GM19035 (cell line): ENCODE data around the gene LRRC7.

Source experiments
- ATAC-seq: cut with Tn5 transposase; IDR thresholded peaks from one replicate; pipeline ENCODE4 v1.9.1; 2021; ENCODE audit not compliant: unreplicated experiment

LRRC7 gene

DNA sequence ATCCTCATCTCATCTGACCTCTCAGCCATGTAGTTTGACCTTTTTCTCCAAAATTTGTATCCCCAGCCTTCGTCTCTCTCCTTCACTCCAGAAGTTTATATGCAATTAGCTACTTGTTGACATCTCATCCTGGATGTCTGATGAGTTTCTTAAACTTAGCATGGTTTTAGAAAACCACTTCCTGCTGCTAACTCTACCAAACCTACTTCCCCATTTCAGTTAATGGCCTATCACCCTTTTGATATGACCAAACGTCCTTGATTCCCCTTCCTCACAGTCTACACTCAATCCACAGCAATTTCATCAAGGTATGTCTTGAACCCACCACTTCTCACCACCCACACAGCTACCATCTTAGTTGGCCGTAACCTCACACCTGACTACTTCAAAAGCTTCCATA, 515.8 kb downstream of the LRRC7 start:
- no peak for ATAC-seq

- no peak for ATAC-seq
Measured at GRCh38 chr1:70084314-70084915, 516.7 kb downstream of the LRRC7 start.

GRCh38 chr1:70085521-70085920, 517.8 kb downstream of the LRRC7 start:
- ATAC-seq = no peak

DNA sequence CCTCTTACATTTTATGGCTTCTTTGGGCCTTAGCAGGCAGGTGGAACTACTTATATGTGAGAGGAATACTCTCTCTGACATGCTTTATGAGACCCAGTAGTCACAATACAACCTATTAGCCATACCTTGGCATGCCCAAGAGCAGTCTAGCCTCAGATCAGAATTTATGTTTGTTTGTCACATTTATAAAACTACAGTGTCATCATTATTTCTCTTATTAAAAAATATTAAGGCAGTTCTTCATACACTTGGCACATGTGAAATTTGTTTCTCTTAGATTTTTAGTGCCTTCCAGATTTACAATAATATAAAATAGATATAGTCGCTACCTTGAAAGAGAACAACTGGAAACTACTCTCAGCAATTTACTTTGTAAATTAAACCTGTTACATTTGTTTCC, 519.2 kb downstream of the LRRC7 start:
- ATAC-seq = no peak

- ATAC-seq = no peak
Measured at GRCh38 chr1:70090141-70090540, 522.4 kb downstream of the LRRC7 start.

DNA sequence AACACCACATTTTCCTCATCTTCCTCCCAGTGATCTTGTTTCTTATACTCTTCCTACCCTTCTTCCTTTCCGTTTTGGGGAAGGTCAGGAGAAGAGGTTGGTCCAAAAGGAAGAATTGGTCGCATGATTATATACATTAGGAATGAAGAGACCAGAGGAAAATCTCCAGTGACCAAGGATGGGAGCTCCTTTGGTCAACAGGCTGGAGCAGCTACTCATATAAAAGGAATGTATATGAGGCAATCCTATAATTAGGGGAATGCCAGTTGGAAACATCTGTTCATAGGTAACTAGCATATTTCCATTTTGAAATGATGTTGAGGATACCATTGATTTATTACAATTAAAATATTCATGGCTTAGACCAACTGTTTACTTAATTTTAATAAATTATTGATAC, 523.2 kb downstream of the LRRC7 start:
- no peak for ATAC-seq

DNA sequence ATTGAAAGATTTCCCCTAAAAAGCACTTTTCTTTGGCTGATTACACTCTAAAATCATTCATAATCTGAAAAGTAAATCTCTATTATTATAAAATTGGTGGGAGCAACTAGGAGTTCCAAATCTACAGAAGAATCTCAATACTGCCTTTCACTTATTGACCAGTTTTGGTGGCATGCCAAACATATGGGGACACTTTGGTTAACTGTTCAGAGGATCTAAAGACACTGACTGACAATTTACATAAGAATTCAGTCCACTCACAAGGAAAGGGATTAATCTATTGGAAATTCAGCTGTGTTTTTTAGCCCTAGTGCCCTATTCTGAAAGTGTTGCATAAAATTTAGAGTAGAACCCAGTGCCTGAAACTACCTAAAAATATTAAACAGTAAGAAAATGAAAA, 524.1 kb downstream of the LRRC7 start:
- no peak for ATAC-seq

- ATAC-seq = no peak
Measured at GRCh38 chr1:70092526-70092925, 524.8 kb downstream of the LRRC7 start.

DNA sequence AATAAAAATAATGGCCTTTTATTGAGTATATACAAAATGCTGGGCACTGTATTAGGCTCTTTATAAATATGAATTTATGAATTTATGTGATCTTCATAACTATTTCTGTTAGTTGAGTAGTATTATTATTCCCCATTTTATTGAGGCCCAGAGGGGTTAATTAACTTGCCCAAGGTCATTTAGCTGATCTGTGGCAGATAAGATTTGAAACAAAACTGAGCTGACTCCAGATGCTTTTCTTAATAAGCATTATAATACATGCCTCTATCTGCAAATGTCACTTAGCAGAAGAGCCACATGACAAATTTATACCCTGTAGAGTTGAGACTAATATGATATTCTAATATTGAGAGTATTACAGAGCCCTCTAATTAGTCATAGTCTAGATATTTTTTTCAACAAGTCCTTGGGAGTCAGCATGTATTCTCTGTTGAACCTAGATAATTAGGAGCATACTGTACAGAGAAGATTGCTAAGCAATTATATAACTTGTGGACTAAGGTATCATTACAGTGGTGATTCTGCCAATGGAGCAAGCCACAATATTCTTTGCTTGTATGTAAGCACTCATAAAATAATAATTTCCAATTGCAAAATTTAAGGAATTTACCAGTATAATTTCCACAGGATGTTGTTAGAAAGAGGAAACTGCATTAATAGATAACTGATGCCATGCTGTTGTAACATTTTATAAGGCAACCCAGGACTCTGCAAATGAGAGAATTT, 525.7 kb downstream of the LRRC7 start:
- ATAC-seq = no peak

DNA sequence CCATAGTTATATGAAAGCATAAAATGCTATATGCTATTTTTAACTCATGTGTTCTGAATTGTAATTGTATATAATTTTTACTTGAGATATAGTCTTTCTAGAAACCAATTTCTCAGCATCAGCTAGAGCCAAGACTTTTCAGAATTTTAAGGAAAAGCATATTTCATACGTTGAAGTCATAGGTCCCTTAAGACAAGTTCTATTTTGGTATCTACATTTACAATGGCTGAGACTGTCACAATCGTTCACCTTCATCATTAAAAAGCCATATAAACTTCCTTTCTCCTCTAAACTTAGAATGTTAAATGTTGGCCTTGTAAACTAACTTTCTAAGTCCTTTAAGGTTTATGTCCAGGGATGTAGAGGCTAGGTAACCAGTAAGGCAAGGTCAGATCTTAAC, 533.5 kb downstream of the LRRC7 start:
- ATAC-seq = no peak

DNA sequence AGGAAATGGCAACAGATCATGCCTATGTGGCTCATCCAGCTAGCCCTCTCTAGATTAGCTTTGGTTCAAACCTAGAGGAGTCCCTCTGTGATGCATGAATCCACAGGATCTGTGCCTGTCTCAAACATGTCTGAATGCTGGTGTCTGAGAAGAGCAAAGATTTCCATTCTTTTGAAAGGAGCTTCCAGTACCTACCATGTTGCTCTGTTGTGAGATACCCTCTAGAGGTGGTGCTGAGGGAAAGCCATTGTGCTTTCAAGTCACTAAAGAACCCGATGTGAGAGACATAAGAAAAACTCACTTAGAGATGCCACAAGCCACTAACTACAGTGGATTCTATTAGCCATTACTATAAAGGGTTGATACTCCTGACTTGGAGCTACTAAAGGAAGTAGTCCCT, 534.1 kb downstream of the LRRC7 start:
- ATAC-seq = no peak

DNA sequence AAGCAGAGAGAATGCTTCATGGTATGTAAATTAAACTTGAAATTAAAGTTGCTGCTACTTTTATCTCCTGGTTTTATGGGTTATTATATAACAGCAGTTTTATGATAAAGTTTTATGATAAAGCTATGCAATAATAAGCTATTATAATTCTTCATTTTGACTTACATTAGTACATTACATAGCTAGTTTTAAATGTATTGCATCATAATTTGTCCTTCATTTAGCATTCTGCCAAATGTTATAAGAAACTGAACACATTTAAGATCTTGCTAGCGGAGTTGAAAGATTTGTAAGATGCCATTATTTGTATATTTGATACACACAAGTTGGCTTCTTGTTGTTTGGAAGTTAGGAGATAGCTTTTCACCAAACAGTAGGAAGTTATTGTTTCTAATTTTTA, 536.0 kb downstream of the LRRC7 start:
- no peak for ATAC-seq

GRCh38 chr1:70109241-70109640, 541.5 kb downstream of the LRRC7 start:
- no peak for ATAC-seq

GRCh38 chr1:70112838-70113237, 545.1 kb downstream of the LRRC7 start:
- no peak for ATAC-seq

DNA sequence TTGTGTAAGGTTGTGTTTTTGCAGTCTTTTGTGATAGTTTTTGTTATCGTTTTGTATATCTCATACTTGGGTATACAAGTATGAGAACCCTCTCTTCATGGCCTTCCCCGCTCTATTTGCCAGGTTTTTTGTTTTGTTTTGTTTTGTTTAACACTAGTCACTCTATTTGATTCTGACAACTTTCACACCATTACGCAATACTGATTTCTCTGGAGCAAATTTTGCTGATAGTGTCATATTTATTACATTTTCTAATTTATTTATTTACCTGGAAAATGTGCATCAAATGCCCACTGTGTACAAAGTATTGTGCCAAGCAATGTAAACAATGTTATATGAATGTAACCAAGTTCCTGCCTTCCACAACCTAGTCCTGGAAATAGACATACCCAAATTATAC, 547.6 kb downstream of the LRRC7 start:
- ATAC-seq = no peak

GRCh38 chr1:70117046-70117445, 549.3 kb downstream of the LRRC7 start:
- no peak for ATAC-seq

- no peak for ATAC-seq
Measured at GRCh38 chr1:70134148-70134547, 566.4 kb downstream of the LRRC7 start.

DNA sequence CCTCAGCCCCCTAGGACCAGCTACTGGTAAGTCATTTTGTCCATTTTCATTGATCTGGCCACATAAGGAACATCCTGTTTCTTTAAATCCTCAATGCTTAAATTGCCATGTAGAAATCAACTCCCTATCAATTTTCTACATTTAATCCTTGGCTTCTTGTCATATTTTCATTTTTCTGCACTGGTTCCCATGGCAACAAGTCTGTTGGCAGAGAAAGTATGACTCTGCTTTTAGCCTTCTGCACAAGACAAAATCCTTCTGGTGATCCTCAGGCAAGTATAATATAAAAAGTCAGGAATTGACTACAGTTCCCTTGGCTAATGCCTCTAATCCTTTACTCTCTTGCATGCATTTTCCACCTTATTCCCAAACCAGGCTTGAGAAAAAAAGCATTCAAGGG, 572.6 kb downstream of the LRRC7 start:
- ATAC-seq = no peak

DNA sequence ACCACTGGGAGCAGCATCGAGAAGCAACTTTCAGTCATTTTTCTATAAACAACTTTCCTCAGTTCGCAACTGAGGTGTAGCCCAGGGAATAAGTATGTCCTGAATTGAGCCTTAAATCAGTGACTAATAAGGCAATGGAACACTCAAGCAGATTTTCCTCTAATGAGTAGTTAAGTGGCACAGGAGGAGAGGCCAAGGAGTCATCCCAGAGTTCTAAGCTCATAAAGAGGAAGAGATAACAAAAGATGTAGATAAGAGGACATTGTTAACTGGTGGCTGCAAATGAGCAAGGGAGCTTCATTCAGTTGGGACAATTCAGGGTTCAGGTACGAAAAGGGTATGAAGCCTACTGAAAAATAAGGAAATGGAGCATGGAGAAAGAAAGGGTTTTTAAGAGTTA, 573.2 kb downstream of the LRRC7 start:
- no peak for ATAC-seq

- ATAC-seq = no peak
Measured at GRCh38 chr1:70142075-70142474, 574.4 kb downstream of the LRRC7 start.

GRCh38 chr1:70143048-70143659, 575.4 kb downstream of the LRRC7 start:
- ATAC-seq = no peak

DNA sequence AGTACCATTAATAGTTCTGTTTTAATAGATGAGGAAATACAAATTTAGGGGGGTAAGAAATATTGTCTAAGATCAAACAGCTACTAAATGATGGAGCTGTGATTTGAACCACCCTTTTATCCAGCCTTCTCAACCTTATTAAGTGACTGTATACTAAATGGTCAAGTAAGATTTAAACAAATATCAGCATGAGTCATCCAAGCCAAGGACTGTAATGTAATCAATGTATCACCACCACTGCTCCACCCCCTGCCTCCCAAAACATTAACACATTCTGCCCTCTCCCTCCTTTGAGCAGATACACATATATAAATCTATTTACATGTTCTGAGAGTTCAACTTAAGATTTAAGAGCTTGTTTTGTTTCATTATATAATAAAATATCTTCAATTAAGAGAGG, 578.8 kb downstream of the LRRC7 start:
- no peak for ATAC-seq

- no peak for ATAC-seq
Measured at GRCh38 chr1:70150444-70150843, 582.7 kb downstream of the LRRC7 start.
